ENCODE measurements around the gene MFNG.

MFNG gene

DNA sequence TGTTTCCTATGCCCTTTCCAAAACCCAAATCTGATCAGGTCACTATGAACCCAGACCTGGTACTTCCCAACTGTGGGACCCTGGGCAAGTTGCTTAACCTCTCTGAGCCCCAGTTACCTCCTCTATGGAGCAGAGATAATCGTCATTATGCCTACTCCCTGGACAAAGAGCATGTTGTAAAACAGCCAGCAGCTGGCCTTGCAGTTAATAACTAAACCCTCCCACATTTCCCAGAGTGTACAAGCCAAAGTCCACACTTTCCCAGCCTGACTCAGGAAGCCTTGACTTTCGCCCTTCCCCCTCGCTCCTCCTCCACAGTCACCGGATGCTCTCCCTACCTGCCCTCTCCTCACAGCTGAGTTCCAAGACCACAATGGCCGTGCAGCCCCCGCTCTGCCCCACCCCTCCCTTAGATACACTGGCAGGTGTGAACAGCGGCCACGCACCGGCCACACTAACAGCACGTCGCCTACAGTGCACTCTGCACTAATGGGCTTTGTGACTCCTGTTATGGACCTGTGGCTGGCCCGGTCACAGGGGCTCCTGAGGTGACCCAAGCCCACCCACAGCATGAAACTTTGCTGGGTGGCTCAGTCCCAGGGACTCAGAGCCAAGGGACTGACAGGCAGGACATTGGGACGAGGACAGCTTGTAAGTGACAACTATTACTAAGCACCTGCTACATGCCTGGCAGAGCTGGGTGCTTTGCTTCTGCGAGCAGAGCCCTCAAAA is 15.6 kb upstream of the MFNG start (continued):
- TF ChIP-seq ZNF140 (tag by site-specific recombination; IDR thresholded peaks at IDR 0.05) = no peak

DNA sequence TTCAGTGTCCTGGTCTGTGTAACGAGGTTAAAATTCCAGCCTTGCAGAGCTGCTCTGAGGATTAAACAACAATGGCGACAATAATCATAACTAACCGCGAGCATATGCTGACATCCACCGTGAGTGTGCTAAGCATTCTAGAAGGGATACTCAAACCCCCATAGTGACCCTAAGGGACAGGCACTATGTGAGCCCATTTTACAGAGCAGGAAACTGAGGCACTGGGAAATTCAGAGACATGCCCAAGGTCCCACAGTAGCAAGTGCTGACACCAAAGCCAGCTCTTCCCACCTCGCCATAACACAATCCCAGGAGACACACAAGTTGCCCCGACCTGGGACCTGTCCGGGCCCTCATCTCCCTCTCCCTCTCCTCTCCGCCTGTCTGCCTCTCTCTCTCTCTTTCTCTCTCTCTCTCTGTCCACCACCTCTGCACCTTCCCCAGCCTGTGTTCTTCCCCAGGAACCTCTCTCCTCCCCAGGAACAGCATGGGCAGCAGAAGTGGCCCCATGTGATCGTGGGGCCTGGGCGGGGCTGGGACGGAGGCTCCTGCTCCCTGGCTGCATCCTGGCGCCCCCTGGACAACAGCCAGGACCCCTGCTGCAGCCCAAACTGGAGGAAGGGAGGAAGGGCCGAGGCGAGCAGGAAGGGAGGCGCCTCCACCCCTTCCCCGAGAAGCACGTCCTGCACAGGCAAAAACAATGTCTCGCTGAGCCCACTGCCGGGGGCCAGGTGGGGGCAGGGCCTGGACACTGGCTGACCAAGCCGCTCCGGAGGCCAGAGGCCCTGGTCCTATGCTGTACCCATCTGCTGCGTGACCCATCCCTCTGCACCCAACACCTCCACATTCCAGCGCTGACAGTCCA is 14.8 kb upstream of the MFNG start:
- Histone ChIP-seq H3K4me1 (ENCODE audit: control insufficient read depth, insufficient read depth, low read length) (no peaks in the 10 kb centered on the region), H3K9me3 (ENCODE audit: control insufficient read depth, insufficient read depth, low read depth, low read length) (no peaks in the 10 kb centered on the region), H3K36me3 (ENCODE audit: control insufficient read depth in 2 of 2, insufficient read depth in 1 of 2, low read length in 2 of 2) (peaks cover 4 to 83% of the 10 kb centered on the region in 2 experiments; a peak in 2 of 3 replicates), H3K27ac (ENCODE audit: extremely low read depth, low read depth, low read length) (no peak overlapping the region), H3K4me3 (ENCODE audit: low read depth, low read length) (no peak overlapping the region)
- POLR2A ChIA-PET = interaction anchor here (0.6 to 0.9 kb wide), 2 partner anchors 8 to 11 kb away, joined by 3 to 4 read pairs; no protein-coding TSS in a partner anchor
- no peak for TF ChIP-seq ZFP41 (tag by site-specific recombination; IDR thresholded peaks at IDR 0.05; ENCODE audit: borderline replicate concordance)
- no peak for TF ChIP-seq ZEB2 (tag by site-specific recombination; IDR thresholded peaks at IDR 0.05)
- TF ChIP-seq, protein P1, sequence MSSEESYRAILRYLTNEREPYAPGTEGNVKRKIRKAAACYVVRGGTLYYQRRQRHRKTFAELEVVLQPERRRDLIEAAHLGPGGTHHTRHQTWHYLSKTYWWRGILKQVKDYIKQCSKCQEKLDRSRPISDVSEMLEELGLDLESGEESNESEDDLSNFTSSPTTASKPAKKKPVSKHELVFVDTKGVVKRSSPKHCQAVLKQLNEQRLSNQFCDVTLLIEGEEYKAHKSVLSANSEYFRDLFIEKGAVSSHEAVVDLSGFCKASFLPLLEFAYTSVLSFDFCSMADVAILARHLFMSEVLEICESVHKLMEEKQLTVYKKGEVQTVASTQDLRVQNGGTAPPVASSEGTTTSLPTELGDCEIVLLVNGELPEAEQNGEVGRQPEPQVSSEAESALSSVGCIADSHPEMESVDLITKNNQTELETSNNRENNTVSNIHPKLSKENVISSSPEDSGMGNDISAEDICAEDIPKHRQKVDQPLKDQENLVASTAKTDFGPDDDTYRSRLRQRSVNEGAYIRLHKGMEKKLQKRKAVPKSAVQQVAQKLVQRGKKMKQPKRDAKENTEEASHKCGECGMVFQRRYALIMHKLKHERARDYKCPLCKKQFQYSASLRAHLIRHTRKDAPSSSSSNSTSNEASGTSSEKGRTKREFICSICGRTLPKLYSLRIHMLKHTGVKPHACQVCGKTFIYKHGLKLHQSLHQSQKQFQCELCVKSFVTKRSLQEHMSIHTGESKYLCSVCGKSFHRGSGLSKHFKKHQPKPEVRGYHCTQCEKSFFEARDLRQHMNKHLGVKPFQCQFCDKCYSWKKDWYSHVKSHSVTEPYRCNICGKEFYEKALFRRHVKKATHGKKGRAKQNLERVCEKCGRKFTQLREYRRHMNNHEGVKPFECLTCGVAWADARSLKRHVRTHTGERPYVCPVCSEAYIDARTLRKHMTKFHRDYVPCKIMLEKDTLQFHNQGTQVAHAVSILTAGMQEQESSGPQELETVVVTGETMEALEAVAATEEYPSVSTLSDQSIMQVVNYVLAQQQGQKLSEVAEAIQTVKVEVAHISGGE (tag by site-specific recombination; conservative IDR thresholded peaks at IDR 0.05; ENCODE audit: low read depth) = no peak
- no peak for TF ChIP-seq HOXA7 (CRISPR knock-in tag; IDR thresholded peaks at IDR 0.05; ENCODE audit: borderline replicate concordance)
- no peak for TF ChIP-seq ZNF221 (tag by site-specific recombination; IDR thresholded peaks at IDR 0.05; ENCODE audit: borderline replicate concordance)
- TF ChIP-seq ZSCAN16 (tag by site-specific recombination; IDR thresholded peaks at IDR 0.05) = no peak
- TF ChIP-seq BCL11A (tag by site-specific recombination; IDR thresholded peaks at IDR 0.05; ENCODE audit: low read depth) = 0 out of 2 replicates have a peak, but pooled peaks have one; percentile 33
- no peak for TF ChIP-seq ZNF433 (tag by site-specific recombination; IDR thresholded peaks at IDR 0.05; ENCODE audit: low read depth)
- no peak for TF ChIP-seq ZNF341 (tag by site-specific recombination; IDR thresholded peaks at IDR 0.05; ENCODE audit: low read depth)
- TF ChIP-seq ZBTB1 (tag by site-specific recombination; IDR thresholded peaks at IDR 0.05) = no peak
- no peak for TF ChIP-seq PRDM1 (tag by site-specific recombination; IDR thresholded peaks at IDR 0.05)
- peak; percentile 84 for TF ChIP-seq ZIC2 (tag by site-specific recombination; IDR thresholded peaks at IDR 0.05)
- TF ChIP-seq REPIN1 (tag by site-specific recombination; IDR thresholded peaks at IDR 0.05; ENCODE audit: low read depth) = 0 out of 2 replicates have a peak, but pooled peaks have one; percentile 49
- no peak for TF ChIP-seq ZNF707 (tag by site-specific recombination; IDR thresholded peaks at IDR 0.05)
- TF ChIP-seq ZNF48 (tag by site-specific recombination; IDR thresholded peaks at IDR 0.05) = no peak
- no peak for TF ChIP-seq ZNF223 (tag by site-specific recombination; IDR thresholded peaks at IDR 0.05)
- no peak for TF ChIP-seq ZBTB49 (tag by site-specific recombination; IDR thresholded peaks at IDR 0.05; ENCODE audit: low read depth)
- TF ChIP-seq ZNF121 (tag by site-specific recombination; IDR thresholded peaks at IDR 0.05) = no peak
- no peak for TF ChIP-seq ZNF585B (tag by site-specific recombination; IDR thresholded peaks at IDR 0.05)
- peak; percentile 39; the same call in 1 of the 2 replicates for TF ChIP-seq GLIS2 (tag by site-specific recombination; IDR thresholded peaks at IDR 0.05)
- no peak for TF ChIP-seq ZXDB (tag by site-specific recombination; IDR thresholded peaks at IDR 0.05)
- 0 out of 2 replicates have a peak, but pooled peaks have one; percentile 29 for TF ChIP-seq KLF17 (tag by site-specific recombination; IDR thresholded peaks at IDR 0.05)
- no peak for TF ChIP-seq ZNF580 (tag by site-specific recombination; IDR thresholded peaks at IDR 0.05)
- TF ChIP-seq WT1 (tag by site-specific recombination; IDR thresholded peaks at IDR 0.05) = no peak
- CTCF ChIA-PET = interaction anchor here (0.5 to 12.9 kb wide), 6 partner anchors 8 to 229 kb away, joined by 3 to 115 read pairs (median 4); no protein-coding TSS in a partner anchor
